HepG2 (cell line): ENCODE data around the gene WBP1. TPM values are rescaled to one million over a fixed set of nuclear protein-coding genes. Genes with fewer than 3 reads are reported as not detected.

Source experiments
- EZH2 ChIP-seq: conservative IDR thresholded peaks from 2 replicates; pipeline ENCODE4 v1.6.1; 2012; ENCODE audit warnings: mild to moderate bottlenecking, low read depth, low read length, moderate library complexity
- GABPA ChIP-seq, 2 experiments: IDR thresholded peaks; 2 replicates each; pipeline ENCODE4 v1.6.1; 2011 to 2016; ENCODE audit warnings: low read depth in 2 of 2, low read length in 1 of 2, missing biosample characterization in 1 of 2, missing genetic modification characterization in 1 of 2
- HOXA5 ChIP-seq: sonication (generic); formaldehyde crosslinking; IDR thresholded peaks from 2 replicates; pipeline ENCODE4 v1.4.0; 2020; ENCODE audit warnings: missing genetic modification reagents
- IRF2 ChIP-seq: IDR thresholded peaks from 2 replicates; pipeline ENCODE4 v1.6.1; 2018; ENCODE audit warnings: missing genetic modification reagents, missing compliant biosample characterization
- ISX ChIP-seq: sonication (generic); formaldehyde crosslinking; conservative IDR thresholded peaks from 2 replicates; pipeline ENCODE4 v1.5.0; 2020; ENCODE audit warnings: missing genetic modification reagents
- KLF12 ChIP-seq: sonication (generic); formaldehyde crosslinking; IDR thresholded peaks from 2 replicates; pipeline ENCODE4 v1.4.0; 2020; ENCODE audit warnings: missing genetic modification reagents, borderline replicate concordance
- KMT2B ChIP-seq: IDR thresholded peaks from 2 replicates; pipeline ENCODE4 v1.6.1; 2016; ENCODE audit warnings: missing genetic modification reagents, missing compliant biosample characterization
- MYC ChIP-seq: sonication (generic); formaldehyde crosslinking; IDR thresholded peaks from 2 replicates; pipeline ENCODE4 v1.9.0; 2021; ENCODE audit warnings: missing genetic modification reagents, borderline replicate concordance
- NKX3-1 ChIP-seq: sonication (generic); formaldehyde crosslinking; IDR thresholded peaks from 2 replicates; pipeline ENCODE4 v1.5.0; 2020; ENCODE audit warnings: missing genetic modification reagents
- NR1H2 ChIP-seq: sonication (generic); formaldehyde crosslinking; IDR thresholded peaks from 2 replicates; pipeline ENCODE4 v1.8.1; 2022; ENCODE audit warnings: low read depth, missing genetic modification reagents, borderline replicate concordance
- PRMT3 ChIP-seq: sonication (generic); formaldehyde crosslinking; IDR thresholded peaks from 2 replicates; pipeline ENCODE4 v1.8.1; 2022; ENCODE audit warnings: low read depth, mild to moderate bottlenecking, moderate library complexity, missing genetic modification reagents, borderline replicate concordance
- PRPF4 ChIP-seq: fragments of 200-400 bp; formaldehyde crosslinking; IDR thresholded peaks from 2 replicates; pipeline ENCODE4 v1.6.1; 2016; ENCODE audit warnings: low read length, low read depth; ENCODE audit not compliant: poor library complexity, severe bottlenecking
- SP5 ChIP-seq: IDR thresholded peaks from 2 replicates; pipeline ENCODE4 v1.6.1; 2016; ENCODE audit warnings: low read depth, borderline replicate concordance
- STAT6 ChIP-seq: sonication (generic); formaldehyde crosslinking; IDR thresholded peaks from 2 replicates; pipeline ENCODE4 v1.4.0; 2020; ENCODE audit warnings: missing genetic modification reagents, mild to moderate bottlenecking, borderline replicate concordance
- TEAD3 ChIP-seq: optimal IDR thresholded peaks from 2 replicates; pipeline ENCODE3; 2016; ENCODE audit warnings: borderline replicate concordance
- THAP11 ChIP-seq: IDR thresholded peaks from 2 replicates; pipeline ENCODE4 v1.6.1; 2016; ENCODE audit warnings: missing biosample characterization, missing genetic modification reagents
- U2AF2 ChIP-seq: fragments of 200-400 bp; formaldehyde crosslinking; IDR thresholded peaks from 2 replicates; pipeline ENCODE4 v1.6.1; 2017; ENCODE audit warnings: low read depth, mild to moderate bottlenecking, low read length
- ZNF10 ChIP-seq: sonication (generic); formaldehyde crosslinking; IDR thresholded peaks from 2 replicates; pipeline ENCODE4 v1.4.0; 2020; ENCODE audit warnings: mild to moderate bottlenecking, low read depth, missing genetic modification reagents, borderline replicate concordance
- ZNF678 ChIP-seq: sonication (generic); formaldehyde crosslinking; IDR thresholded peaks from 2 replicates; pipeline ENCODE4 v1.4.0; 2020; ENCODE audit warnings: mild to moderate bottlenecking, missing genetic modification reagents
- polyA plus RNA-seq, 8 experiments: library from polyadenylated mRNA; depleted of rRNA in 3 of 8; stranded (reverse) in 7 of 8; unstranded in 1 of 8; fragments of >200 nt; fragmentation: Illumina TruSeq in 4 of 8; extraction: Trizol in 4 of 8; gene quantifications; 2 replicates each; pipeline versions ENCODE4 v1.2.1 to v1.2.3, GENCODE V29; 2011 to 2016; ENCODE audit warnings: low read depth in 4 of 8, missing spikeins in 1 of 8, mixed read lengths in 1 of 8; ENCODE audit not compliant: insufficient read depth in 1 of 8
- total RNA-seq, 5 experiments: library from RNA; depleted of rRNA; stranded (reverse); fragments of >200 nt; fragmentation: Illumina TruSeq; extraction: Trizol; gene quantifications; 2 replicates each; pipeline ENCODE4 v1.2.3, GENCODE V29; 2016; ENCODE audit warnings: low read depth in 1 of 5
- TF ChIP-seq, protein P1 (sequence below): sonication (generic); formaldehyde crosslinking; IDR thresholded peaks from 2 replicates; pipeline ENCODE4 v1.4.0; 2020; ENCODE audit warnings: missing genetic modification reagents, borderline replicate concordance
- TF ChIP-seq, protein P2 (sequence below): sonication (generic); formaldehyde crosslinking; IDR thresholded peaks from 2 replicates; pipeline ENCODE4 v1.4.0; 2020; ENCODE audit warnings: mild to moderate bottlenecking, missing genetic modification reagents

Gene WBP1
- total and polyA plus RNA-seq, 2 of the 13 experiments (the other 11 are each of a cell fraction or from before 2014, with no cell fraction given), result 38.8 to 85.7 TPM

DNA sequence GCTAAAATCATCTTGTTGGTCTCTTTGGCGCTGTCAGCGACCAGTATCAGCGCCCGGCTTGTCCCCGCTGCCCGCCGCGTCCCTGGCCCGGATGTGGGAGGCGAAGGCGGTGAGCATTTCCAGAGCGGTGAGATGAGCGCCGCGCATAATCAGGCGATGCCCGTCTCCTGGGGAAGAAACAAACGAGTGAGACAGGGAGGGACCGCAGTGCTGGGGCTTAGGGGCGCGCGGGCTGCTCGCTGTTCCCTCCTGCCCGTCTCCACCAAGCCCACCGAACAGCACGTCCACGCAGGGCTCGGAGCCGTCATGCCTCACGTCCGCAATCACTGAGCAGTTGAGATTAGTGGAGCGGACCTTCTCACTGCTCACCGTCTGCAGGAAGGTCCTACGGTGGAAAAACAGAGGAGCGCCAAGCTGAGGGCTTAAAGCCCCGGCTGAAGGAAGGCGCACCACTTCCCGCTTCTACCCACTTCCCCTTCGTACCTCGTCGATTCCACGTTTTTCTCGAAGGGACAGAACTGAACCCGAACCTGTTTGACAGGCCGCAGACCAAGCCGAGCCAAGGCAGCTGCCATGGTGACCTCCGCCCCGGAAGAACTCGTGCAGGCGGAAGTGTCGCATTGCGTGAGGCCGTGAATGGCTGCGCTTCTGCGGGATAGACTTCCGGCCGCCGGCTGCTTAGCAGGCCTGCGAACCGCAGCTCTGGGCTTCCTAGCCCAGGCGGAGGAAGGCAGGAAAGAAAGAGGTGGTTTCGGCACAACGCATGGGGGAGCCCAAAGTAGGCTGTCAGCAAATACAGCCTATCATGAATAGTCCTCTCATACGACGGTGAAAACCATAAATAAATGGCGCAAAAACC, 14.1 kb downstream of the WBP1 start, which contains the start of gene MRPL53 (continued):
- TF ChIP-seq, protein P1, sequence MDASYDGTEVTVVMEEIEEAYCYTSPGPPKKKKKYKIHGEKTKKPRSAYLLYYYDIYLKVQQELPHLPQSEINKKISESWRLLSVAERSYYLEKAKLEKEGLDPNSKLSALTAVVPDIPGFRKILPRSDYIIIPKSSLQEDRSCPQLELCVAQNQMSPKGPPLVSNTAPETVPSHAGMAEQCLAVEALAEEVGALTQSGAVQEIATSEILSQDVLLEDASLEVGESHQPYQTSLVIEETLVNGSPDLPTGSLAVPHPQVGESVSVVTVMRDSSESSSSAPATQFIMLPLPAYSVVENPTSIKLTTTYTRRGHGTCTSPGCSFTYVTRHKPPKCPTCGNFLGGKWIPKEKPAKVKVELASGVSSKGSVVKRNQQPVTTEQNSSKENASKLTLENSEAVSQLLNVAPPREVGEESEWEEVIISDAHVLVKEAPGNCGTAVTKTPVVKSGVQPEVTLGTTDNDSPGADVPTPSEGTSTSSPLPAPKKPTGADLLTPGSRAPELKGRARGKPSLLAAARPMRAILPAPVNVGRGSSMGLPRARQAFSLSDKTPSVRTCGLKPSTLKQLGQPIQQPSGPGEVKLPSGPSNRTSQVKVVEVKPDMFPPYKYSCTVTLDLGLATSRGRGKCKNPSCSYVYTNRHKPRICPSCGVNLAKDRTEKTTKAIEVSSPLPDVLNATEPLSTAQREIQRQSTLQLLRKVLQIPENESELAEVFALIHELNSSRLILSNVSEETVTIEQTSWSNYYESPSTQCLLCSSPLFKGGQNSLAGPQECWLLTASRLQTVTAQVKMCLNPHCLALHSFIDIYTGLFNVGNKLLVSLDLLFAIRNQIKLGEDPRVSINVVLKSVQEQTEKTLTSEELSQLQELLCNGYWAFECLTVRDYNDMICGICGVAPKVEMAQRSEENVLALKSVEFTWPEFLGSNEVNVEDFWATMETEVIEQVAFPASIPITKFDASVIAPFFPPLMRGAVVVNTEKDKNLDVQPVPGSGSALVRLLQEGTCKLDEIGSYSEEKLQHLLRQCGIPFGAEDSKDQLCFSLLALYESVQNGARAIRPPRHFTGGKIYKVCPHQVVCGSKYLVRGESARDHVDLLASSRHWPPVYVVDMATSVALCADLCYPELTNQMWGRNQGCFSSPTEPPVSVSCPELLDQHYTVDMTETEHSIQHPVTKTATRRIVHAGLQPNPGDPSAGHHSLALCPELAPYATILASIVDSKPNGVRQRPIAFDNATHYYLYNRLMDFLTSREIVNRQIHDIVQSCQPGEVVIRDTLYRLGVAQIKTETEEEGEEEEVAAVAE (CRISPR knock-in tag), result peak; percentile 95
- TF ChIP-seq TEAD3 (peak; percentile 73), ISX (0 out of 2 replicates have a peak, but pooled peaks have one; percentile 66), KLF12 (peak; percentile 54; the same call in 1 of the 2 replicates), MYC (CRISPR knock-in tag) (peak; percentile 85; the same call in 1 of the 2 replicates), NKX3-1 (peak; percentile 87), PRPF4 (no peak), U2AF2 (no peak; the same call in 1 of the 2 replicates), SP5 (peak; percentile 46; the same call in 1 of the 2 replicates), ZNF678 (CRISPR knock-in tag) (0 out of 2 replicates have a peak, but pooled peaks have one; percentile 83), GABPA (IDR thresholded peaks at IDR 0.05; ENCODE audit: low read depth, low read length) (peak; percentile 98), GABPA (CRISPR knock-in tag; IDR thresholded peaks at IDR 0.05; ENCODE audit: low read depth) (peak; percentile 100), STAT6 (CRISPR knock-in tag) (peak; percentile 95; the same call in 1 of the 2 replicates), NR1H2 (no peak), PRMT3 (peak; percentile 99), EZH2 (no peak), KMT2B (CRISPR knock-in tag) (peak; percentile 96), IRF2 (peak; percentile 97), HOXA5 (CRISPR knock-in tag) (peak; percentile 96), ZNF10 (CRISPR knock-in tag) (peak; percentile 74), THAP11 (CRISPR knock-in tag) (peak; percentile 96)
- TF ChIP-seq, protein P2, sequence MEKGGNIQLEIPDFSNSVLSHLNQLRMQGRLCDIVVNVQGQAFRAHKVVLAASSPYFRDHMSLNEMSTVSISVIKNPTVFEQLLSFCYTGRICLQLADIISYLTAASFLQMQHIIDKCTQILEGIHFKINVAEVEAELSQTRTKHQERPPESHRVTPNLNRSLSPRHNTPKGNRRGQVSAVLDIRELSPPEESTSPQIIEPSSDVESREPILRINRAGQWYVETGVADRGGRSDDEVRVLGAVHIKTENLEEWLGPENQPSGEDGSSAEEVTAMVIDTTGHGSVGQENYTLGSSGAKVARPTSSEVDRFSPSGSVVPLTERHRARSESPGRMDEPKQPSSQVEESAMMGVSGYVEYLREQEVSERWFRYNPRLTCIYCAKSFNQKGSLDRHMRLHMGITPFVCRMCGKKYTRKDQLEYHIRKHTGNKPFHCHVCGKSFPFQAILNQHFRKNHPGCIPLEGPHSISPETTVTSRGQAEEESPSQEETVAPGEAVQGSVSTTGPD (CRISPR knock-in tag), result no peak
